PC-9 (cell line): ENCODE data around the gene GAL3ST2.

Experiments used
- CTCF ChIP-seq: fragments of 200-600 bp; sonication (generic); conservative IDR thresholded peaks from 2 replicates; pipeline ENCODE4 v1.6.1; 2017; ENCODE audit warnings: mixed run types, antibody characterized with exemption, mild to moderate bottlenecking, moderate library complexity
- EZH2 ChIP-seq: fragments of 200-600 bp; sonication (generic); IDR thresholded peaks from 2 replicates; pipeline ENCODE4 v1.8.0; 2017; ENCODE audit warnings: antibody characterized with exemption, low read depth

DNA sequence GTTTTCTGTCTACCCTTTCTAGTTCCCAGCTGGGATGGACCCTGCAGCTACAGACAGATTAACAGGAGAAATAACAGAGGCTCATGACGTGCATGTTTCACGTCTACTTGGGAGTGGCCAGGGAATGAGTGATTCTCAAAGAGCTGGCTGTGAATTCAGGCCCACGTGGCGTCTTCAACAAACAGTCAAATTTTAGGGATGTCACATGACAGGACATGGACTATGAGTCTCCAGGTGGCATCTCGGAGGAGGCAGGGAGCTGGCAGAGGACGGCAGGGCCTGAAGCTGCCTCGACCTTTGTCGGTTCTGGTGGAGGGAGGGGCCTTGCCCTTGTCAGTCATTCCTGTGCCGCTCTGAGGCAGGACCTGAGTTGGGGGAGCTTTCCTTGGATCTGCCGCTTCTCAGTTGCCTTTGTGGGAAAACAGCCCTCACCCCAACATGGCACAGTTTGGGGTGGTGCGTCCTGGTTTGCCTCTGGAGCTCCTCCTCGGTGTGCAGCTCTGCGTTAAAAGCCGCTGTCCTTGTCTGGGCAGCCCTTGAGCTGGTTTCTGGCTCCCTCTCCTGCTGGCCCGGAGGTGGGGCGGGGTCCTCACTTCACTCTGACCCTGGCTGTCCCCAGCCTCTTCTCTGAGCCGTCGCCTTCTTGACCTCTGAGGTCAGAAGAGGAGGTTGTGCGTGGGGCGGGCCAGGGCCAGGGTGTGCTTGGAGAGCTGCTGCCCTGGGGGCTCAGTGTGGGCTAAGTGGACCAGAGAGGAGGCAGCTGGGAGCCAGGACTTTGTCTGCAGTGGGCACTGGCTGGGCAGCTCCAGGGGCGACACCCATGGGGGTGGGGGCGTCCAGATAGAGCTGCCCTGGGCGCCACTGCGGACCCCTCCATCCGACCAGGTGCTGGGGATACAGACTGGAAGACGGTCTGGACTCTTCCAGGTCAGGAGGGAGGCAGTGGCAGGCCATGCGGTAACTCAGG is 12.1 kb upstream of the GAL3ST2 start:
- TF ChIP-seq CTCF (no peak), EZH2 (no peak)
